ENCODE data around the gene CDKL2. TPM values are rescaled to one million over a fixed set of nuclear protein-coding genes. Genes with fewer than 3 reads are reported as not detected.
A peak's percentile ranks its signal among the peaks of the same experiment; 100 is the strongest.

The CDKL2 gene
- total RNA-seq, 1 experiment from 2014 or later = 1.0 TPM

GRCh38 chr4:75643651-75644050, 13.3 kb upstream of the CDKL2 start:
- DNase-seq (ENCODE audit: low read depth) = no peak

- DNase-seq (ENCODE audit: low read depth) = no peak
These were observed 8.9 kb upstream of the CDKL2 start for GRCh38 chr4:75639124-75639695.

GRCh38 chr4:75637827-75638226, 7.5 kb upstream of the CDKL2 start:
- DNase-seq (ENCODE audit: low read depth) = no peak

- no peak for DNase-seq (ENCODE audit: low read depth)
These were observed 6.8 kb upstream of the CDKL2 start for GRCh38 chr4:75637176-75637575.

GRCh38 chr4:75634951-75635350, 4.6 kb upstream of the CDKL2 start:
- DNase-seq (ENCODE audit: low read depth) = no peak

GRCh38 chr4:75634281-75634680, 4.0 kb upstream of the CDKL2 start:
- DNase-seq (ENCODE audit: low read depth) = peak; percentile 8

- peak; percentile 59 for DNase-seq (ENCODE audit: low read depth)
These were observed 3.5 kb upstream of the CDKL2 start for GRCh38 chr4:75633846-75634245.

- no peak for DNase-seq (ENCODE audit: low read depth)
These were observed 605 bp upstream of the CDKL2 start for GRCh38 chr4:75630937-75631329.

- DNase-seq (ENCODE audit: low read depth) = no peak
These were observed 1.1 kb downstream of the CDKL2 start for GRCh38 chr4:75629239-75629638.

- no peak for DNase-seq (ENCODE audit: low read depth)
These were observed 7.3 kb downstream of the CDKL2 start for GRCh38 chr4:75623026-75623425.

GRCh38 chr4:75621715-75622114, 8.6 kb downstream of the CDKL2 start:
- DNase-seq (ENCODE audit: low read depth) = no peak

- no peak for DNase-seq (ENCODE audit: low read depth)
These were observed 18.0 kb downstream of the CDKL2 start for GRCh38 chr4:75612306-75612705.

GRCh38 chr4:75605928-75606327, 24.4 kb downstream of the CDKL2 start:
- DNase-seq (ENCODE audit: low read depth) = no peak

GRCh38 chr4:75599647-75600046, 30.7 kb downstream of the CDKL2 start:
- DNase-seq (ENCODE audit: low read depth) = no peak

GRCh38 chr4:75598390-75598789, 31.9 kb downstream of the CDKL2 start:
- peak; percentile 34 for DNase-seq (ENCODE audit: low read depth)

- no peak for DNase-seq (ENCODE audit: low read depth)
These were observed 34.3 kb downstream of the CDKL2 start for GRCh38 chr4:75596061-75596460.

GRCh38 chr4:75593393-75593792, 36.9 kb downstream of the CDKL2 start:
- no peak for DNase-seq (ENCODE audit: low read depth)

GRCh38 chr4:75584067-75584466, 46.3 kb downstream of the CDKL2 start:
- peak; percentile 10 for DNase-seq (ENCODE audit: low read depth)

- DNase-seq (ENCODE audit: low read depth) = no peak
These were observed 62.6 kb downstream of the CDKL2 start for GRCh38 chr4:75567725-75568124.

- DNase-seq (ENCODE audit: low read depth) = no peak
These were observed 63.4 kb downstream of the CDKL2 start for GRCh38 chr4:75566911-75567310.

- no peak for DNase-seq (ENCODE audit: low read depth)
These were observed 64.8 kb downstream of the CDKL2 start for GRCh38 chr4:75565481-75565880.

- DNase-seq (ENCODE audit: low read depth) = no peak
These were observed 66.3 kb downstream of the CDKL2 start for GRCh38 chr4:75564023-75564422.

GRCh38 chr4:75561789-75562188, 68.5 kb downstream of the CDKL2 start:
- no peak for DNase-seq (ENCODE audit: low read depth)

- no peak for DNase-seq (ENCODE audit: low read depth)
These were observed 72.6 kb downstream of the CDKL2 start for GRCh38 chr4:75557696-75558095.

Data from LHCN-M2 (cell line).